SK-N-SH (cell line): Measurements from ENCODE around the gene DDX21.

Source experiments
- CTCF ChIP-seq: fragments of 200-600 bp; sonication (generic); IDR thresholded peaks from 2 replicates; pipeline ENCODE4 v1.6.1; 2017; ENCODE audit warnings: antibody characterized with exemption, mild to moderate bottlenecking, moderate library complexity
- EZH2phosphoT487 ChIP-seq: fragments of 200-600 bp; sonication (generic); IDR thresholded peaks from 2 replicates; pipeline ENCODE4 v1.6.1; 2017; ENCODE audit warnings: low read depth, mixed run types, mild to moderate bottlenecking, antibody characterized with exemption, moderate library complexity, borderline replicate concordance
- FOXM1 ChIP-seq: IDR thresholded peaks from 2 replicates; pipeline ENCODE4 v1.4.0; 2012; ENCODE audit warnings: low read depth, mild to moderate bottlenecking
- IRF3 ChIP-seq: fragments of 150-350 bp; IDR thresholded peaks from 2 replicates; pipeline ENCODE4 v1.6.1; 2016; ENCODE audit warnings: mild to moderate bottlenecking, low read depth, low read length
- NRF1 ChIP-seq: IDR thresholded peaks from 2 replicates; pipeline ENCODE4 v1.6.1; 2012; ENCODE audit warnings: low read depth, mild to moderate bottlenecking, low read length
- REST ChIP-seq: IDR thresholded peaks from 2 replicates; pipeline ENCODE4 v1.6.1; 2012; ENCODE audit warnings: mild to moderate bottlenecking, low read depth, low read length, moderate library complexity
- SIN3A ChIP-seq: IDR thresholded peaks from 2 replicates; pipeline ENCODE4 v1.6.1; 2012; ENCODE audit warnings: low read depth, mild to moderate bottlenecking, low read length, moderate library complexity, borderline replicate concordance

- TF ChIP-seq CTCF: no peak
- no peak for TF ChIP-seq NRF1
- no peak for TF ChIP-seq REST
- TF ChIP-seq SIN3A: no peak
- no peak for TF ChIP-seq EZH2phosphoT487
- no peak for TF ChIP-seq IRF3
- TF ChIP-seq FOXM1: no peak
Measured at GRCh38 chr10:68938884-68939283, 17.1 kb upstream of the DDX21 start.
